Neutrophil (primary cell): ENCODE results near the gene ARFGEF3.

Source experiments
- H3K27ac ChIP-seq: fragments of 200-600 bp; sonication (generic); 2 replicates; pipeline ENCODE4 v1.5.1; 2016; ENCODE audit warnings: mild to moderate bottlenecking, moderate library complexity
- H3K27me3 ChIP-seq: fragments of 200-600 bp; sonication (generic); 2 replicates; pipeline ENCODE4 v1.6.0; 2016; ENCODE audit warnings: mild to moderate bottlenecking
- H3K36me3 ChIP-seq: fragments of 200-600 bp; sonication (generic); 2 replicates; pipeline ENCODE4 v1.5.1; 2017
- H3K4me1 ChIP-seq, 2 experiments: fragments of 200-600 bp in 1 of 2; sonication (generic) in 1 of 2; 1 replicate in 1 of 2; 2 replicates in 1 of 2; pipeline versions ENCODE4 v1.5.1 to v1.6.1; 2013 to 2016; ENCODE audit warnings: low read depth in 1 of 2, low read length in 1 of 2, mild to moderate bottlenecking in 1 of 2, moderate library complexity in 1 of 2; ENCODE audit not compliant: control insufficient read depth in 1 of 2, insufficient read depth in 1 of 2
- H3K4me3 ChIP-seq, 2 experiments: fragments of 200-600 bp in 1 of 2; sonication (generic) in 1 of 2; 1 replicate in 1 of 2; 2 replicates in 1 of 2; pipeline ENCODE4 v1.5.1; 2013 to 2016; ENCODE audit warnings: low read depth in 1 of 2, low read length in 1 of 2, mild to moderate bottlenecking in 1 of 2, moderate library complexity in 1 of 2
- H3K9me3 ChIP-seq: fragments of 200-600 bp; sonication (generic); 2 replicates; pipeline ENCODE4 v1.5.1; 2016
- CTCF ChIP-seq: fragments of 200-600 bp; sonication (generic); IDR thresholded peaks from 2 replicates; pipeline ENCODE4 v1.5.1; 2016; ENCODE audit warnings: antibody characterized with exemption

ARFGEF3 gene

GRCh38 chr6:138245751-138246150, 84.0 kb downstream of the ARFGEF3 start:
- H3K27ac ChIP-seq = no peak overlapping the region
- no peaks in the 10 kb centered on the region for H3K4me1 ChIP-seq
- H3K27me3 ChIP-seq = no peaks in the 10 kb centered on the region
- H3K9me3 ChIP-seq = no peaks in the 10 kb centered on the region
- no peak for TF ChIP-seq CTCF
- H3K36me3 ChIP-seq = no peaks in the 10 kb centered on the region
- no peak overlapping the region for H3K4me3 ChIP-seq

GRCh38 chr6:138246650-138247440, 85.1 kb downstream of the ARFGEF3 start:
- no peaks in the 10 kb centered on the region for H3K36me3 ChIP-seq
- H3K4me3 ChIP-seq = no peak overlapping the region
- TF ChIP-seq CTCF = no peak
- H3K9me3 ChIP-seq = no peaks in the 10 kb centered on the region
- no peaks in the 10 kb centered on the region for H3K27me3 ChIP-seq
- no peaks in the 10 kb centered on the region for H3K4me1 ChIP-seq
- no peak overlapping the region for H3K27ac ChIP-seq

GRCh38 chr6:138248011-138248410, 86.3 kb downstream of the ARFGEF3 start:
- Histone ChIP-seq H3K9me3 (no peaks in the 10 kb centered on the region), H3K27ac (no peak overlapping the region), H3K27me3 (no peaks in the 10 kb centered on the region), H3K4me3 (no peak overlapping the region), H3K4me1 (no peaks in the 10 kb centered on the region), H3K36me3 (no peaks in the 10 kb centered on the region)
- no peak for TF ChIP-seq CTCF

GRCh38 chr6:138248878-138249277, 87.1 kb downstream of the ARFGEF3 start:
- no peak overlapping the region for H3K4me3 ChIP-seq
- no peaks in the 10 kb centered on the region for H3K9me3 ChIP-seq
- H3K27ac ChIP-seq = no peak overlapping the region
- H3K4me1 ChIP-seq = no peaks in the 10 kb centered on the region
- no peak for TF ChIP-seq CTCF
- no peaks in the 10 kb centered on the region for H3K27me3 ChIP-seq
- H3K36me3 ChIP-seq = no peaks in the 10 kb centered on the region

GRCh38 chr6:138250053-138250452, 88.3 kb downstream of the ARFGEF3 start:
- no peaks in the 10 kb centered on the region for H3K36me3 ChIP-seq
- H3K27ac ChIP-seq = no peak overlapping the region
- no peak for TF ChIP-seq CTCF
- no peaks in the 10 kb centered on the region for H3K27me3 ChIP-seq
- no peaks in the 10 kb centered on the region for H3K4me1 ChIP-seq
- H3K9me3 ChIP-seq = no peaks in the 10 kb centered on the region
- no peak overlapping the region for H3K4me3 ChIP-seq
